Upper lobe of left lung (tissue), 4 donors: ENCODE data around the gene ADH4.

Experiments
- CTCF ChIP-seq, 6 experiments: fragments of 450-650 bp in 4 of 6; fragments of 200-600 bp in 2 of 6; sonication (generic) in 2 of 6; IDR thresholded peaks; one replicate each; pipeline ENCODE4 v1.5.1; 2016 to 2019; ENCODE audit warnings: antibody characterized with exemption in 6 of 6
- EP300 ChIP-seq, 4 donors: sonication (generic); formaldehyde crosslinking; IDR thresholded peaks; one replicate each; pipeline ENCODE4 v1.5.1; 2017; ENCODE audit warnings: antibody characterized with exemption in 4 of 4, control low read depth in 2 of 4

- no peak for TF ChIP-seq CTCF (IDR thresholded peaks at IDR 0.05)
- TF ChIP-seq EP300 (IDR thresholded peaks at IDR 0.05) = no peak
Measured at GRCh38 chr4:99156992-99157391, 12.9 kb upstream of the ADH4 start.
